Activated CD8-positive, alpha-beta memory T cell treated with anti-CD3 and anti-CD28 coated beads, Interleukin-2, amount 50 U/mL, for 1 hour (primary cell): ENCODE results near the gene TRIM51G.
"Not testable (repeated sequence)": the region's sequence is repeated elsewhere in the genome, so short reads cannot be mapped to it uniquely, and the experiment has no call there.

Experiments
- DNase-seq: peaks from one replicate; pipeline ENCODE4 v3.0.0-alpha.2; 2020; ENCODE audit errors: extremely low read depth

Gene TRIM51G

GRCh38 chr11:48983785-48984184, at the start of gene TRIM51G:
TSS of gene TRIM51G (minus strand) at chr11:48983885. CDS start at chr11:48981695, 2,190 bp downstream.
- DNase-seq = not testable (repeated sequence)

- not testable (repeated sequence) for DNase-seq
These were observed 44.8 kb upstream of the TRIM51G start, which contains the start of gene TRIM49B for GRCh38 chr11:49028523-49028922. TSS of gene TRIM49B (plus strand) at chr11:49028823. CDS start at chr11:49031600, 2,777 bp downstream.

- not testable (repeated sequence) for DNase-seq
These were observed 15.1 kb downstream of the TRIM51G start for GRCh38 chr11:48968592-48968991.

GRCh38 chr11:48955315-48956049, 28.2 kb downstream of the TRIM51G start:
- DNase-seq = not testable (repeated sequence)

- DNase-seq = not testable (repeated sequence)
These were observed 37.9 kb downstream of the TRIM51G start for GRCh38 chr11:48945796-48946195.
